Thoracic aorta (tissue), 2 donors: Measurements from ENCODE around the gene SOX13. TPM values are rescaled to one million over a fixed set of nuclear protein-coding genes. Genes with fewer than 3 reads are reported as not detected.

Experiments
- ATAC-seq: fragments of 150-250 bp; one replicate; pipeline ENCODE4 v1.8.0; 2017; ENCODE audit warnings: low read depth; ENCODE audit not compliant: insufficient number of reproducible peaks, low FRiP score
- DNase-seq: peaks from one replicate; pipeline ENCODE4 v3.0.0-alpha.2; 2020; ENCODE audit warnings: low spot score
- H3K27ac ChIP-seq, 2 donors: fragments of 200-600 bp; sonication (generic); 1 replicate in 1 of 2; 2 replicates in 1 of 2; pipeline ENCODE4 v1.5.1; 2016; ENCODE audit warnings: mild to moderate bottlenecking in 2 of 2, moderate library complexity in 2 of 2
- H3K27me3 ChIP-seq: fragments of 200-600 bp; sonication (generic); replicated peaks from 2 replicates; pipeline ENCODE4 v1.6.0; 2016; ENCODE audit warnings: mild to moderate bottlenecking; ENCODE audit not compliant: insufficient read depth
- H3K36me3 ChIP-seq: fragments of 200-600 bp; sonication (generic); one replicate; pipeline ENCODE4 v1.5.1; 2016
- H3K4me1 ChIP-seq, 2 donors: fragments of 200-600 bp; sonication (generic); 1 replicate in 1 of 2; 2 replicates in 1 of 2; pipeline versions ENCODE4 v1.5.1 to v1.6.0; 2016; ENCODE audit warnings: low read depth in 2 of 2, mild to moderate bottlenecking in 1 of 2; ENCODE audit not compliant: control insufficient read depth in 1 of 2
- H3K4me3 ChIP-seq: fragments of 200-600 bp; sonication (generic); 2 replicates; pipeline ENCODE4 v1.5.1; 2016; ENCODE audit warnings: mild to moderate bottlenecking
- H3K9me3 ChIP-seq: fragments of 200-600 bp; sonication (generic); 2 replicates; pipeline ENCODE4 v1.5.1; 2016
- CTCF ChIP-seq: fragments of 200-600 bp; sonication (generic); IDR thresholded peaks from one replicate; pipeline ENCODE4 v1.5.1; 2019; ENCODE audit warnings: antibody characterized with exemption
- total RNA-seq, 2 donors: library from RNA; depleted of rRNA; stranded (reverse); fragments of >200 nt; gene quantifications; one replicate each; pipeline versions ENCODE4 v1.1.0 to v1.2.3, GENCODE V29; 2016

The SOX13 gene
- total RNA-seq, 2 donors from 2014 or later, result 27.2 to 33.2 TPM

GRCh38 chr1:204171751-204172178 is 98.8 kb downstream of the SOX13 start:
- ATAC-seq, result no peak
- Histone ChIP-seq H3K27me3 (no peaks in the 10 kb centered on the region), H3K27ac (no peak overlapping the region), H3K4me1 (no peaks in the 10 kb centered on the region), H3K9me3 (peaks cover 12% of the 10 kb centered on the region), H3K4me3 (no peak overlapping the region), H3K36me3 (no peaks in the 10 kb centered on the region)
- no peak for DNase-seq
- TF ChIP-seq CTCF, result no peak

- no peak for TF ChIP-seq CTCF
- no peak overlapping the region for H3K27ac ChIP-seq
- H3K27me3 ChIP-seq, result no peaks in the 10 kb centered on the region
- H3K9me3 ChIP-seq, result peaks cover 12% of the 10 kb centered on the region
- DNase-seq (no peak), ATAC-seq (no peak)
- H3K4me3 ChIP-seq, result no peak overlapping the region
- H3K4me1 ChIP-seq, result no peaks in the 10 kb centered on the region
- no peaks in the 10 kb centered on the region for H3K36me3 ChIP-seq
Observed at GRCh38 chr1:204172404-204173029, 99.6 kb downstream of the SOX13 start.

- Histone ChIP-seq H3K27ac (no peak overlapping the region), H3K9me3 (peaks cover 4% of the 10 kb centered on the region), H3K36me3 (no peaks in the 10 kb centered on the region), H3K4me1 (no peaks in the 10 kb centered on the region), H3K27me3 (no peaks in the 10 kb centered on the region), H3K4me3 (no peak overlapping the region)
- DNase-seq (no peak), ATAC-seq (no peak)
- TF ChIP-seq CTCF, result no peak
Observed at GRCh38 chr1:204174958-204175357, 102.0 kb downstream of the SOX13 start.

DNA sequence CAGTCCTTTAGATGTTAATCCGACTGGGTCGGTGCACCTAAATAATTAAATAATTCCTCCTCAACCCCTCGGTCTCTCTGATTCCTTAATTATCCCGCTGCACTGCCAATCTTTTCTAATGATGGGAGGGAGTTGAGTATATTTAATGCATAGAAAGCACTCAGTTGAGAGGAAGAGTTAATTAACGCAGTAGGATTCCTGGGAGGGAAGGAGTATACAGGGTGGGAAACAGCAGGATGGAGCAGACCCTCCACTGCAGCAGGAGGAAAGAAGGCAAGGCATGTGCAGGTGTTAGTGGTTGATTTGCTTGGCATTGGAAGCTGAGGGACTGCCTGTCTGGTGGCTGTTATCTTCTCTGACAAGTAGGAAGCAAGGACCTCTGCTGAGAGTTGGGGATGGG is 103.1 kb downstream of the SOX13 start:
- Histone ChIP-seq H3K27ac (no peak overlapping the region), H3K27me3 (no peaks in the 10 kb centered on the region), H3K4me3 (no peak overlapping the region), H3K4me1 (no peaks in the 10 kb centered on the region), H3K36me3 (no peaks in the 10 kb centered on the region), H3K9me3 (no peaks in the 10 kb centered on the region)
- TF ChIP-seq CTCF, result no peak
- DNase-seq (no peak), ATAC-seq (no peak)

DNA sequence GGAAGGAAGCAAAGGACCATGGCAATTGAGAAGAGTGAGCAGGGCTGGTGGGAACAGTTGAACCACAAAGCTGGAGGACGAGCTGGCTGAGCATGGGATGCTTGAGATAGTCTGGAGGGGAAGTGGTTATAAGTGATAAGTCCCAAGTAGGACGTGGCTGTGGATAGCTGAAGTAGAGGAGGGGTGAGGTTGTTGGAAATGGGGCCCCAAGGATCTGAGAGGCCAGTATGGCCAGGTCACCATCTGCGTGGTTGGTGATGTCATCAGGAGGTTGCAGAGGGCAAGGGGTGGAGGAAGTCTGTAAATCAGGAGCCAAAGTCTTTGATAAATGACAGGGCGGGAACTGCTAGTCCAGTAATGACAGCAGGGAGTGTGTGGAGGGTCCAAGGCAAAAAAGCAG is 104.2 kb downstream of the SOX13 start:
- TF ChIP-seq CTCF, result no peak
- H3K27ac ChIP-seq, result no peak overlapping the region
- DNase-seq (no peak), ATAC-seq (no peak)
- no peaks in the 10 kb centered on the region for H3K4me1 ChIP-seq
- no peaks in the 10 kb centered on the region for H3K36me3 ChIP-seq
- no peak overlapping the region for H3K4me3 ChIP-seq
- no peaks in the 10 kb centered on the region for H3K9me3 ChIP-seq
- H3K27me3 ChIP-seq, result no peaks in the 10 kb centered on the region

Other genes starting within 250 kb of the SOX13 start
- 10 to 100 TPM; 16.8 to 55.3 TPM for gene SNRPE, start 211.5 kb upstream of the SOX13 start, total RNA-seq
- 10 to 100 TPM; 18.0 to 24.5 TPM for gene ETNK2, start 78.9 kb downstream of the SOX13 start, total RNA-seq
- gene REN, start 93.2 kb downstream of the SOX13 start, total RNA-seq, result not detected
- gene KISS1, start 123.4 kb downstream of the SOX13 start, total RNA-seq, result not detected
- not detected for gene GOLT1A, start 140.9 kb downstream of the SOX13 start, total RNA-seq